WTC11 (cell line): Measurements from ENCODE around the gene PHLDB2.

ENCODE experiments used
- ESRRA ChIP-seq: sonication (generic); formaldehyde crosslinking; IDR thresholded peaks from 2 replicates; pipeline ENCODE4 v1.8.1; 2022; ENCODE audit warnings: mild to moderate bottlenecking, missing genetic modification reagents, borderline replicate concordance
- FOXP4 ChIP-seq: sonication (generic); formaldehyde crosslinking; IDR thresholded peaks from 2 replicates; pipeline ENCODE4 v1.8.0; 2022; ENCODE audit warnings: mild to moderate bottlenecking, missing genetic modification reagents
- GABPB1 ChIP-seq: sonication (generic); formaldehyde crosslinking; IDR thresholded peaks from 2 replicates; pipeline ENCODE4 v1.8.1; 2023; ENCODE audit warnings: mild to moderate bottlenecking, missing genetic modification reagents
- GTF2I ChIP-seq: fragments of 250-450 bp; sonication (Bioruptor Pico); conservative IDR thresholded peaks from 2 replicates; pipeline ENCODE4 v1.4.0; 2021; ENCODE audit warnings: mild to moderate bottlenecking
- IRF2 ChIP-seq: sonication (generic); formaldehyde crosslinking; IDR thresholded peaks from 2 replicates; pipeline ENCODE4 v1.8.0; 2022; ENCODE audit warnings: low read depth, missing genetic modification reagents, borderline replicate concordance
- NR3C1 ChIP-seq: sonication (generic); formaldehyde crosslinking; conservative IDR thresholded peaks from 2 replicates; pipeline ENCODE4 v1.8.1; 2023; ENCODE audit warnings: low read depth, mild to moderate bottlenecking, missing genetic modification reagents
- TCF7 ChIP-seq: sonication (generic); formaldehyde crosslinking; IDR thresholded peaks from 2 replicates; pipeline ENCODE4 v1.8.0; 2022; ENCODE audit warnings: mild to moderate bottlenecking, low read depth, missing genetic modification reagents, moderate library complexity
- TP53 ChIP-seq: sonication (generic); formaldehyde crosslinking; IDR thresholded peaks from 2 replicates; pipeline ENCODE4 v1.8.1; 2023; ENCODE audit warnings: mild to moderate bottlenecking, missing genetic modification reagents
- USF1 ChIP-seq: sonication (generic); formaldehyde crosslinking; IDR thresholded peaks from 2 replicates; pipeline ENCODE4 v1.8.0; 2022; ENCODE audit warnings: mild to moderate bottlenecking, missing genetic modification reagents
- ZNF121 ChIP-seq: sonication (generic); formaldehyde crosslinking; IDR thresholded peaks from 2 replicates; pipeline ENCODE4 v1.8.0; 2023; ENCODE audit warnings: missing genetic modification reagents
- TF ChIP-seq, protein P1 (sequence below): fragments of 200-600 bp; IDR thresholded peaks from 2 replicates; pipeline ENCODE4 v1.8.0; 2022; ENCODE audit warnings: antibody characterized with exemption
- TF ChIP-seq, protein P2 (sequence below): sonication (generic); formaldehyde crosslinking; IDR thresholded peaks from 2 replicates; pipeline ENCODE4 v1.8.0; 2022; ENCODE audit warnings: mild to moderate bottlenecking, missing genetic modification reagents
- TF ChIP-seq, protein P3 (sequence below): sonication (generic); formaldehyde crosslinking; IDR thresholded peaks from 2 replicates; pipeline ENCODE4 v1.8.0; 2023; ENCODE audit warnings: missing genetic modification reagents

DNA sequence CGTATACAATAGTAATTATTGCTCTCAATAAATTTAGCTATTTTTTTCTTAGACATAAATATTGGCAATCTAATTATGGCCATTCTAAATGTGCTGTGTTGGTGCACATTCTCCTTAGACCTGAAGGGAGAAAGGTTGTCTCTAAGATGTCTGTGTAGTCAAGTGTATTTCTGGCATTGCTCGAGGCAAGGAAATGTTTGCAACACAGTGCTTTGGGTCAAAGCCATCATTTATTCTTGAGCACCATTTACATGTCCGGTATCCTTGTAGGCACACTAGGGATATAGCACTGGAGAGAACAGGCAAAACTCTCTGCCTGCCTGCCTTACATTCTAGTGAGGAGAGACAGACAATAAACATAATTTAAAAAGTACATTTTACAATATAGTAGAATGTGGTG is 2.6 kb upstream of the PHLDB2 start:
- no peak for TF ChIP-seq NR3C1
- TF ChIP-seq IRF2 (CRISPR knock-in tag), result no peak
- TF ChIP-seq, protein P1, sequence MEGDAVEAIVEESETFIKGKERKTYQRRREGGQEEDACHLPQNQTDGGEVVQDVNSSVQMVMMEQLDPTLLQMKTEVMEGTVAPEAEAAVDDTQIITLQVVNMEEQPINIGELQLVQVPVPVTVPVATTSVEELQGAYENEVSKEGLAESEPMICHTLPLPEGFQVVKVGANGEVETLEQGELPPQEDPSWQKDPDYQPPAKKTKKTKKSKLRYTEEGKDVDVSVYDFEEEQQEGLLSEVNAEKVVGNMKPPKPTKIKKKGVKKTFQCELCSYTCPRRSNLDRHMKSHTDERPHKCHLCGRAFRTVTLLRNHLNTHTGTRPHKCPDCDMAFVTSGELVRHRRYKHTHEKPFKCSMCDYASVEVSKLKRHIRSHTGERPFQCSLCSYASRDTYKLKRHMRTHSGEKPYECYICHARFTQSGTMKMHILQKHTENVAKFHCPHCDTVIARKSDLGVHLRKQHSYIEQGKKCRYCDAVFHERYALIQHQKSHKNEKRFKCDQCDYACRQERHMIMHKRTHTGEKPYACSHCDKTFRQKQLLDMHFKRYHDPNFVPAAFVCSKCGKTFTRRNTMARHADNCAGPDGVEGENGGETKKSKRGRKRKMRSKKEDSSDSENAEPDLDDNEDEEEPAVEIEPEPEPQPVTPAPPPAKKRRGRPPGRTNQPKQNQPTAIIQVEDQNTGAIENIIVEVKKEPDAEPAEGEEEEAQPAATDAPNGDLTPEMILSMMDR, result no peak
- no peak for TF ChIP-seq TP53 (CRISPR knock-in tag)
- TF ChIP-seq, protein P2, sequence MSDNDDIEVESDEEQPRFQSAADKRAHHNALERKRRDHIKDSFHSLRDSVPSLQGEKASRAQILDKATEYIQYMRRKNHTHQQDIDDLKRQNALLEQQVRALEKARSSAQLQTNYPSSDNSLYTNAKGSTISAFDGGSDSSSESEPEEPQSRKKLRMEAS (CRISPR knock-in tag), result no peak
- TF ChIP-seq GABPB1 (CRISPR knock-in tag), result no peak
- TF ChIP-seq ZNF121, result no peak
- TF ChIP-seq FOXP4 (CRISPR knock-in tag), result no peak
- TF ChIP-seq, protein P3, sequence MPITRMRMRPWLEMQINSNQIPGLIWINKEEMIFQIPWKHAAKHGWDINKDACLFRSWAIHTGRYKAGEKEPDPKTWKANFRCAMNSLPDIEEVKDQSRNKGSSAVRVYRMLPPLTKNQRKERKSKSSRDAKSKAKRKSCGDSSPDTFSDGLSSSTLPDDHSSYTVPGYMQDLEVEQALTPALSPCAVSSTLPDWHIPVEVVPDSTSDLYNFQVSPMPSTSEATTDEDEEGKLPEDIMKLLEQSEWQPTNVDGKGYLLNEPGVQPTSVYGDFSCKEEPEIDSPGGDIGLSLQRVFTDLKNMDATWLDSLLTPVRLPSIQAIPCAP (CRISPR knock-in tag), result no peak
- no peak for TF ChIP-seq GTF2I (CRISPR knock-in tag)
- no peak for TF ChIP-seq ESRRA (CRISPR knock-in tag)
- TF ChIP-seq USF1 (CRISPR knock-in tag), result no peak
- no peak for TF ChIP-seq TCF7 (CRISPR knock-in tag)
